ENCODE data around the gene PDXK. TPM values are rescaled to one million over a fixed set of nuclear protein-coding genes. Genes with fewer than 3 reads are reported as not detected.
A peak's percentile ranks its signal among the peaks of the same experiment; 100 is the strongest.

PDXK gene
- total and polyA plus RNA-seq, 2 of the 8 experiments (the other 6 are each of a cell fraction or from before 2014, with no cell fraction given), result 78.0 to 112 TPM

DNA sequence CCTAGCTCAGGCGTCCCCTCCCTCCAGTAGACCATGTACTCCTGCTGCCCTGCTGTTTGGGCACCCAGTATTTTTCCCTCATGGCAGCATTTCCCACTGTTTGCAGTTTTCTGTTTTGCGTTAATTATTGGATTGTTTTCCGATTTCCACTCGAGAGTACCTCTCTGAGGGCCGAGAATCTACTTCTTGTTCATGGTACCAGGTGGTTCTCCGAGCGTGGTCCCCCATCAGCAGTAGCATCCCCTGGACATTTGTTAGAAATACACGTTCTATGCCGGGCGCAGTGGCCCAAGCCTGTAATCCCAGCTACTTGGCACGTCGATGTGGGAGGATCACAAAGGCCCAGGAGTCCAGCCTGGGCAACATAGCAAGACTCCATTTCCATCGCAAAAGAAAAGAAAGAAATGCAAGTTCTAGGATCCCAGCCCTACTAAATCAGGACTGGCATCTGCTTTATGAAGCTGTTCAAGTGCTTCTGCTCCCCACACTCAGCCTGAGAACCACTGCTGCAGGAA, 71.1 kb downstream of the PDXK start:
- Histone ChIP-seq H2BK15ac (ENCODE audit: low read length) (no peak overlapping the region), H2AK5ac (ENCODE audit: low read depth, low read length) (no peak overlapping the region), H3K4me1 (replicated peaks in 1 of 4; ENCODE audit: control insufficient read depth in 3 of 4, insufficient read depth in 4 of 4, low read length in 3 of 4) (peaks cover 0 to 12% (median 3%) of the 10 kb centered on the region in 4 experiments; a peak in 4 of 7 replicates), H2BK20ac (ENCODE audit: low read length) (no peak overlapping the region), H3K9ac (replicated peaks in 1 of 4; ENCODE audit: extremely low read depth in 1 of 4, low read depth in 3 of 4, low read length in 3 of 4) (peak overlapping the region; percentile 68 to 94 (median 92)), H4K5ac (ENCODE audit: insufficient read length, low read depth, low read length) (peak overlapping the region; percentile 15), H3K27me3 (replicated peaks in 1 of 4; ENCODE audit: control insufficient read depth in 3 of 4, extremely low read depth in 1 of 4, insufficient read depth in 3 of 4, low read length in 3 of 4) (no peaks in the 10 kb centered on the region; a peak in 1 of 7 replicates), H3K4me3 (ENCODE audit: extremely low read depth in 1 of 4, insufficient read depth in 2 of 4, low read depth in 3 of 4, low read length in 4 of 4) (peak overlapping the region; percentile 72 to 92 (median 89)), H2AFZ (ENCODE audit: low read length) (no peak overlapping the region), H3K79me2 (ENCODE audit: control insufficient read depth in 1 of 2, insufficient read depth in 2 of 2, low read length in 2 of 2) (peaks cover 11 to 47% of the 10 kb centered on the region in 2 experiments), H3K14ac (ENCODE audit: insufficient read length) (no peak overlapping the region), H4K8ac (ENCODE audit: extremely low read depth, insufficient read depth, low read length) (peak overlapping the region; percentile 98), H2BK5ac (ENCODE audit: low read depth, low read length) (peak overlapping the region; percentile 24; the same call in 1 of the 2 replicates), H3K4me2 (ENCODE audit: insufficient read depth in 1 of 2, low read depth in 2 of 2, low read length in 2 of 2) (peak overlapping the region; percentile 85 to 92), H3K23ac (ENCODE audit: insufficient read length) (no peak overlapping the region), H3K9me3 (ENCODE audit: insufficient read depth in 2 of 2, low read depth in 1 of 2, low read length in 1 of 2) (no peaks in the 10 kb centered on the region), H3K36me3 (ENCODE audit: control insufficient read depth in 2 of 4, insufficient read depth in 4 of 4, low read length in 3 of 4) (peaks cover 28 to 42% (median 35%) of the 10 kb centered on the region in 4 experiments), H3K56ac (replicated peaks; ENCODE audit: insufficient read length, low read depth, low read length) (no peak overlapping the region), H3K27ac (ENCODE audit: low read depth, low read length) (peak overlapping the region; percentile 64), H3K18ac (ENCODE audit: extremely low read depth, low read length) (no peak overlapping the region), H2BK120ac (replicated peaks; ENCODE audit: low read depth, low read length) (no peak overlapping the region), H3K79me1 (ENCODE audit: low read depth, low read length) (peaks cover 26% of the 10 kb centered on the region), H3K4ac (replicated peaks; ENCODE audit: insufficient read length, low read depth, low read length) (peak overlapping the region; percentile 80), H4K91ac (replicated peaks; ENCODE audit: insufficient read length, low read length) (no peak overlapping the region), H4K20me1 (replicated peaks in 1 of 2; ENCODE audit: control insufficient read depth in 1 of 2, insufficient read depth in 2 of 2, low read length in 2 of 2) (peaks cover 7 to 17% of the 10 kb centered on the region in 2 experiments), H3K23me2 (ENCODE audit: low read depth, low read length) (peaks cover 5% of the 10 kb centered on the region; the same call in 1 of the 2 replicates), H2BK12ac (ENCODE audit: low read depth, low read length) (no peak overlapping the region)
- TF ChIP-seq SRF (IDR thresholded peaks at IDR 0.05; ENCODE audit: low read depth, low read length) (no peak), RFX5 (IDR thresholded peaks at IDR 0.05; ENCODE audit: borderline replicate concordance, low read depth, low read length) (no peak), KDM4A (IDR thresholded peaks at IDR 0.05; ENCODE audit: low read depth, low read length, severe bottlenecking) (no peak), SAP30 (IDR thresholded peaks at IDR 0.05; ENCODE audit: insufficient read depth, insufficient replicate concordance, low read length) (peak; percentile 28), NANOG (IDR thresholded peaks at IDR 0.05; ENCODE audit: insufficient read depth, low read depth, low read length, poor library complexity, severe bottlenecking) (no peak)
- CTCF ChIA-PET (ENCODE audit: partially characterized antibody), result interaction anchor here (0.8 to 2.4 kb wide), 16 partner anchors 9 to 463 kb away, joined by 3 to 10 read pairs (median 4); no protein-coding TSS in a partner anchor
- FAIRE-seq, result no peak
- POLR2A ChIA-PET (ENCODE audit: partially characterized antibody), result interaction anchor here (0.7 to 7.6 kb wide), 13 partner anchors 10 to 248 kb away, joined by 3 to 80 read pairs (median 4); no protein-coding TSS in a partner anchor
- WGBS, 2 experiments (ENCODE audit: extremely low coverage in 1 of 2, insufficient coverage in 1 of 2, insufficient read length in 1 of 2, insufficient replicate concordance in 2 of 2, low coverage in 1 of 2, low lambda C conversion rate in 2 of 2, missing lambda C conversion rate in 1 of 2), result 34% methylated on average over 13 of the region's 13 CpGs; no CpG with 5 or more reads in 1 of the 2 experiments
- DNase-seq (ENCODE audit: low read depth in 1 of 2, low spot score in 2 of 2), result no peak

Data from H1 (cell line).